IMR-90 (cell line): ENCODE measurements around the gene TTYH3. TPM values are rescaled to one million over a fixed set of nuclear protein-coding genes. Genes with fewer than 3 reads are reported as not detected.

Experiments
- ATAC-seq: fragments of 200-7000 bp; cut with Tn5 transposase; 2 replicates; pipeline ENCODE4 v1.9.1; 2020; ENCODE audit warnings: low read depth, mild to moderate bottlenecking, moderate library complexity
- BruUV-seq: library from RNA; stranded (reverse); fragments of 400-500 nt; replicated peaks from 2 replicates; lab custom pipeline; 2021; lab: Mats Ljungman, UMichigan
- CTCF ChIA-PET: fragments of 300-600 bp; formaldehyde crosslinking; extraction: SDS; loops from one replicate; lab custom pipeline; 2021; ENCODE audit warnings: antibody characterized with exemption; lab: Yijun Ruan, JAX
- POLR2A ChIA-PET: fragments of 300-600 bp; sonication (Branson Sonifier 250); formaldehyde crosslinking; loops from one replicate; lab custom pipeline; 2022; ENCODE audit warnings: antibody characterized with exemption; ENCODE audit not compliant: unreplicated experiment; lab: Charles Lee
- DNase-seq: peaks from one replicate; pipeline ENCODE4 v3.0.0; 2013
- H2AFZ ChIP-seq: replicated peaks from 2 replicates; pipeline ENCODE3; 2013; ENCODE audit warnings: low read length, mild to moderate bottlenecking; ENCODE audit not compliant: poor library complexity
- H2AK5ac ChIP-seq: 2 replicates; pipeline ENCODE4 v1.6.1; 2013; ENCODE audit warnings: low read depth, low read length, inconsistent platforms
- H2AK9ac ChIP-seq: replicated peaks from 2 replicates; pipeline ENCODE3; 2013; ENCODE audit warnings: mild to moderate bottlenecking, low read depth, low read length, moderate library complexity; ENCODE audit not compliant: poor library complexity
- H2BK120ac ChIP-seq: 2 replicates; pipeline ENCODE4 v1.6.1; 2013; ENCODE audit warnings: low read depth, low read length, inconsistent platforms
- H2BK15ac ChIP-seq: 3 replicates; pipeline ENCODE4 v1.6.1; 2013; ENCODE audit warnings: low read depth, low read length, inconsistent platforms
- H2BK20ac ChIP-seq: 2 replicates; pipeline ENCODE4 v1.6.1; 2013; ENCODE audit warnings: low read depth, mild to moderate bottlenecking, inconsistent platforms, low read length, moderate library complexity
- H2BK5ac ChIP-seq: 2 replicates; pipeline ENCODE4 v1.6.1; 2013; ENCODE audit warnings: mild to moderate bottlenecking, low read depth, low read length, inconsistent platforms; ENCODE audit not compliant: poor library complexity, severe bottlenecking
- H3K14ac ChIP-seq: replicated peaks from 2 replicates; pipeline ENCODE4 v1.6.1; 2013; ENCODE audit warnings: low read depth, low read length, inconsistent platforms
- H3K18ac ChIP-seq: 2 replicates; pipeline ENCODE4 v1.6.1; 2013; ENCODE audit warnings: low read depth, low read length, control low read depth
- H3K23ac ChIP-seq: 2 replicates; pipeline ENCODE4 v1.6.1; 2013; ENCODE audit warnings: low read depth, low read length, inconsistent platforms
- H3K27ac ChIP-seq: 2 replicates; pipeline ENCODE4 v1.5.1; 2013; ENCODE audit warnings: mild to moderate bottlenecking, control low read depth, low read length; ENCODE audit not compliant: insufficient read depth
- H3K27me3 ChIP-seq: 2 replicates; pipeline ENCODE4 v1.6.1; 2013; ENCODE audit warnings: low read length; ENCODE audit not compliant: control insufficient read depth, insufficient read depth
- H3K36me3 ChIP-seq: 2 replicates; pipeline ENCODE4 v1.6.1; 2013; ENCODE audit warnings: low read length, mixed read lengths; ENCODE audit not compliant: control insufficient read depth, insufficient read depth
- H3K4ac ChIP-seq: 2 replicates; pipeline ENCODE4 v1.6.1; 2013; ENCODE audit warnings: low read depth, low read length, inconsistent platforms
- H3K4me1 ChIP-seq: 2 replicates; pipeline ENCODE4 v1.6.1; 2013; ENCODE audit warnings: low read length, mixed read lengths; ENCODE audit not compliant: control insufficient read depth, insufficient read depth
- H3K4me2 ChIP-seq: 2 replicates; pipeline ENCODE4 v1.6.1; 2013; ENCODE audit warnings: low read depth, mild to moderate bottlenecking, control low read depth, low read length, moderate library complexity
- H3K4me3 ChIP-seq: 2 replicates; pipeline ENCODE4 v1.5.1; 2013; ENCODE audit warnings: low read depth, mild to moderate bottlenecking, control low read depth, low read length, moderate library complexity; ENCODE audit not compliant: insufficient read depth
- H3K56ac ChIP-seq: 2 replicates; pipeline ENCODE4 v1.6.1; 2013; ENCODE audit warnings: low read length, inconsistent platforms; ENCODE audit not compliant: insufficient read depth; ENCODE audit errors: extremely low read depth
- H3K79me1 ChIP-seq, 2 experiments: 2 replicates each; pipeline ENCODE4 v1.6.1; 2013; ENCODE audit warnings: low read length in 2 of 2, inconsistent platforms in 1 of 2, low read depth in 1 of 2
- H3K9ac ChIP-seq: 2 replicates; pipeline ENCODE4 v1.6.1; 2013; ENCODE audit warnings: low read depth, low read length, control low read depth
- H3K9me1 ChIP-seq: 2 replicates; pipeline ENCODE4 v1.6.1; 2013; ENCODE audit warnings: low read length, inconsistent platforms; ENCODE audit not compliant: insufficient read depth
- H3K9me3 ChIP-seq: 2 replicates; pipeline ENCODE4 v1.6.1; 2013; ENCODE audit warnings: low read length; ENCODE audit not compliant: control insufficient read depth, insufficient read depth
- H4K20me1 ChIP-seq: 2 replicates; pipeline ENCODE4 v1.6.1; 2013; ENCODE audit warnings: low read length, inconsistent platforms; ENCODE audit not compliant: insufficient read depth
- H4K5ac ChIP-seq: 2 replicates; pipeline ENCODE4 v1.6.1; 2013; ENCODE audit warnings: mild to moderate bottlenecking, low read depth, low read length, control low read depth
- H4K8ac ChIP-seq, 2 experiments: 2 replicates each; pipeline ENCODE4 v1.6.1; 2013; ENCODE audit warnings: low read depth in 2 of 2, low read length in 2 of 2, control low read depth in 1 of 2, inconsistent platforms in 1 of 2
- H4K91ac ChIP-seq: 2 replicates; pipeline ENCODE4 v1.6.1; 2013; ENCODE audit warnings: low read depth, low read length, inconsistent platforms; ENCODE audit not compliant: insufficient read depth
- FOS ChIP-seq: fragments of 150-350 bp; IDR thresholded peaks from 2 replicates; pipeline ENCODE4 v1.6.1; 2016; ENCODE audit warnings: low read depth, low read length
- RAD21 ChIP-seq: IDR thresholded peaks from 2 replicates; pipeline ENCODE4 v1.6.1; 2012; ENCODE audit warnings: low read length, improper control_type of control experiment
- RCOR1 ChIP-seq: IDR thresholded peaks from 2 replicates; pipeline ENCODE4 v1.6.1; 2012; ENCODE audit warnings: mild to moderate bottlenecking, low read length, improper control_type of control experiment; ENCODE audit not compliant: insufficient replicate concordance
- RFX5 ChIP-seq: IDR thresholded peaks from 2 replicates; pipeline ENCODE4 v1.8.0; 2012; ENCODE audit warnings: low read depth, mild to moderate bottlenecking, low read length, moderate library complexity
- WGBS, 2 experiments: methylation state at CpG; one replicate each; pipeline versions ENCODE4 v1.1.5 to v1.1.7; 2013; ENCODE audit warnings: missing lambda C conversion rate in 2 of 2; ENCODE audit not compliant: insufficient read length in 1 of 2; ENCODE audit errors: extremely low coverage in 2 of 2; 5-methylcytosine and 5-hydroxymethylcytosine counted together
- dilution Hi-C: fragments of 300-500 bp; cut with HindIII; formaldehyde crosslinking; loops from one replicate; pipeline ENCODE4 v1.14.3; 2018; ENCODE audit warnings: low sequenced_read_pairs; ENCODE audit not compliant: unreplicated experiment
- in situ Hi-C: fragments of 300-500 bp; cut with MboI; formaldehyde crosslinking; loops from 3 replicates; pipeline ENCODE4 v1.14.3; 2019; ENCODE audit warnings: low sequenced_read_pairs, inconsistent platforms, mixed read lengths
- intact Hi-C: fragments of 100-400 bp; cut with micrococcal nuclease; formaldehyde crosslinking; loops from 2 replicates; pipeline ENCODE4 v1.10.0; 2022
- polyA plus RNA-seq, 3 experiments: library from polyadenylated mRNA; depleted of rRNA; stranded (reverse); fragments of >200 nt; gene quantifications; 2 replicates each; pipeline ENCODE4 v1.2.3, GENCODE V29; 2012; ENCODE audit warnings: low replicate concordance in 1 of 3
- total RNA-seq: library from RNA; depleted of rRNA; stranded (reverse); fragments of >200 nt; gene quantifications from 2 replicates; pipeline ENCODE4 v1.2.3, GENCODE V29; 2012

TTYH3 gene
- total and polyA plus RNA-seq, 2 of the 4 experiments (the other 2 are of a cell fraction) = 5.6 to 82.6 TPM

- no peak for DNase-seq
- Histone ChIP-seq H3K27me3 (no peaks in the 10 kb centered on the region), H3K27ac (no peak overlapping the region), H3K56ac (no peak overlapping the region), H2BK120ac (no peak overlapping the region), H2AK5ac (no peak overlapping the region), H3K79me1 (peaks cover 0 to 18% of the 10 kb centered on the region in 2 experiments; a peak in 3 of 4 replicates), H2BK5ac (no peak overlapping the region), H3K9me3 (peaks cover 4% of the 10 kb centered on the region; the same call in 1 of the 2 replicates), H3K23ac (no peak overlapping the region), H3K14ac (no peak overlapping the region), H3K4ac (no peak overlapping the region), H4K8ac (no peak overlapping the region), H3K4me1 (peaks cover 11% of the 10 kb centered on the region; the same call in 1 of the 2 replicates), H4K20me1 (no peaks in the 10 kb centered on the region; the same call in 1 of the 2 replicates), H4K5ac (no peak overlapping the region), H2BK20ac (no peak overlapping the region), H2AFZ (no peak overlapping the region), H2AK9ac (no peak overlapping the region), H4K91ac (no peak overlapping the region), H3K18ac (no peak overlapping the region), H3K4me2 (no peak overlapping the region), H3K4me3 (no peak overlapping the region), H3K36me3 (peaks cover 11% of the 10 kb centered on the region), H3K9me1 (peaks cover 12% of the 10 kb centered on the region), H3K9ac (no peak overlapping the region), H2BK15ac (no peak overlapping the region)
- POLR2A ChIA-PET = no interaction called here
- no TSS peak for BruUV-seq
- WGBS, 2 experiments = 80% methylated on average over 1 of the region's 13 CpGs; no CpG with 5 or more reads in 1 of the 2 experiments
- in situ Hi-C loops (no loop called here), intact Hi-C loops (no loop called here), dilution Hi-C loops (no loop called here)
- TF ChIP-seq RFX5 (no peak), RCOR1 (no peak), FOS (no peak), RAD21 (no peak)
- CTCF ChIA-PET = no interaction called here
- no peak for ATAC-seq
Measured at GRCh38 chr7:2713370-2713769, 81.6 kb downstream of the TTYH3 start.
